ENCODE data around the gene COL21A1. TPM values are rescaled to one million over a fixed set of nuclear protein-coding genes. Genes with fewer than 3 reads are reported as not detected.

The COL21A1 gene
- total RNA-seq, 1 experiment from 2014 or later = not detected

DNA sequence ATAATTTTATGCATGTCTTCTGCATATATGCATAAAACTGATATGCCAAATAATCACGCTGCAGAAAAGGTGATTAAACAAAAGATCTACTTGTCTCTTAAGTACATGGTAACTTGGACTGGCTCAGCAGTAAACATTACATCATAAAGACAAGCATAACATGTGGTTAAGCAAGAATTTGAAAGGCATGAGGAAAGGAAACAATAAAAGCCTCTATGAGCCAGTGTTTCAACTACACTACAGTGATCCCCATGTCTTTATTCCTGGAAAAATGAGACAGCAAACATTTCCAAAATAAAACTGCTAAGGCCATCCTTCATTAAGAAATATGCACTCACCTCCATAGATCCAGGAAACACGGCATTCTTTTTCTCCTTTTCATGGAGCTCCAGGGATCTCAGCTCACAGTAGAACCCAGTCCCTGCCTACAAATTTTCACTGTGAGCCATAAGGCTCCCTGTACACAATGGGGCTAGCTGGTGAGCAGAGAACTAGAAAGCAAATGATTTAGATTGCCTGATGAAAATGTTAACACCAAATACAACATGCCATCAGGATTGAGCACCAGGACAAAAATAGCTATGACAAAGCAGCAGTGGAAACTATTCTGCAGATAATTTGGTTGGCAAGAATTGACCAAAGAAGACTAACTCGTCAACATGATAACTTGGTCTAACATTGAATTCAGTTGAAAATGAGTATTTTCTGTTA is 156.1 kb downstream of the COL21A1 start:
- no peak for DNase-seq
- Histone ChIP-seq H3K36me3 (ENCODE audit: insufficient read depth, low read length) (no peaks in the 10 kb centered on the region), H2AFZ (ENCODE audit: low read length) (no peak overlapping the region)

DNA sequence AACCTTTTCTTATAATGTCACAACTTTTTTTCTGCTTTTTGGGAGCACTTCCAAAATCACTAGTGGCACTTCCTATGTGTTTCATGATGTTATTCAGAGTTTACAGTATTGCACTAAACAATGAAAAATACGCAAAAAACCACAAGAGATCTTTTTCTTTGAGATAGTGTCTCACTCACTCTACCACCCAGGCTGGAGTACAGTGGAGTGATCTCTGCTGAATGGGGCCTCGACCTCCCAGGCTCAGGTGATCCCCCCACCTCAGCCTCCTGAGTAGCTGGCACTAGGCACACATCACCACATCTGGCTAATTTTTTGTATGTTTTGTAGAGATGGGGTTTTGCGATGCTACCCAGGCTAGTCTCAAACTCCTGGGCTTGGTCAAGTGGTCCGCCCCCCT is 158.7 kb downstream of the COL21A1 start:
- no peak for DNase-seq
- H3K4me2 ChIP-seq (ENCODE audit: low read depth, low read length, poor library complexity, severe bottlenecking) = no peak overlapping the region
- no peak overlapping the region for H3K27ac ChIP-seq (ENCODE audit: low read length)
- 0 out of 2 replicates have a peak, but pooled peaks cover 2% of the 10 kb centered on the region for H3K27me3 ChIP-seq (ENCODE audit: low read length)
- no peaks in the 10 kb centered on the region for H3K9me3 ChIP-seq (ENCODE audit: low read length)
- H2AFZ ChIP-seq (ENCODE audit: low read length) = no peak overlapping the region
- H3K9me2 ChIP-seq (replicated peaks; ENCODE audit: insufficient read depth, low read length) = no peaks in the 10 kb centered on the region
- no peaks in the 10 kb centered on the region for H3K79me2 ChIP-seq (ENCODE audit: low read length)
- no peak overlapping the region for H3K9ac ChIP-seq (ENCODE audit: low read length)
- no peak overlapping the region for H3K4me3 ChIP-seq (ENCODE audit: low read length)
- no peaks in the 10 kb centered on the region for H3K36me3 ChIP-seq (ENCODE audit: insufficient read depth, low read length)
- no peaks in the 10 kb centered on the region for H4K20me1 ChIP-seq (ENCODE audit: insufficient read depth, low read depth, low read length)
- no peaks in the 10 kb centered on the region for H3K4me1 ChIP-seq (ENCODE audit: low read length)

More for the DNA sequence above, 156.1 kb downstream of the COL21A1 start:
- H3K27me3 ChIP-seq (ENCODE audit: low read length) = no peaks in the 10 kb centered on the region
- no peak overlapping the region for H3K27ac ChIP-seq (ENCODE audit: low read length)
- no peaks in the 10 kb centered on the region for H3K4me1 ChIP-seq (ENCODE audit: low read length)
- no peak overlapping the region for H3K4me2 ChIP-seq (ENCODE audit: low read depth, low read length, poor library complexity, severe bottlenecking)
- H3K9ac ChIP-seq (ENCODE audit: low read length) = no peak overlapping the region
- H3K9me2 ChIP-seq (replicated peaks; ENCODE audit: insufficient read depth, low read length) = no peaks in the 10 kb centered on the region
- H4K20me1 ChIP-seq (ENCODE audit: insufficient read depth, low read depth, low read length) = no peaks in the 10 kb centered on the region
- no peaks in the 10 kb centered on the region for H3K79me2 ChIP-seq (ENCODE audit: low read length)
- H3K4me3 ChIP-seq (ENCODE audit: low read length) = no peak overlapping the region
- no peaks in the 10 kb centered on the region for H3K9me3 ChIP-seq (ENCODE audit: low read length)

DNA sequence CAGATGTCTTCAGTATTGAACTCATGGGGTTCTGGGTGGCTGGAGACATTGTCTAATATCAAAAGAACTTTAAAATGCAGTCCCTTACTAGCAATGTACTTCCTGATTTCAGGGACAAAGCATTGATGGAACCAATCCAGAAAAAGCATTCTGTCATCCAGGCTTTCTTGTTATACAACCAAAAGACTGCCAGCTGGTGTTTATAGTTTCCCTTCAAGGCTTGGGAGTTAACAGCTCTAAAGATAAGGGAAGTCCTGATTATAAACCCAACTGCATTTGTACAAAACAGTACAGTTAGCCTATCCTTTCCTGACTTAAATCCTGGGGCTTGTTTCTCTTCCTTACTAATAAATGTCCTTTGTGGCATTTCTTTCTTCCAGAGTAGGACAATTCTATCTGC is 160.0 kb downstream of the COL21A1 start:
- Histone ChIP-seq H3K4me2 (ENCODE audit: low read depth, low read length, poor library complexity, severe bottlenecking) (no peak overlapping the region), H3K36me3 (ENCODE audit: insufficient read depth, low read length) (no peaks in the 10 kb centered on the region), H3K9me2 (replicated peaks; ENCODE audit: insufficient read depth, low read length) (no peaks in the 10 kb centered on the region), H3K27me3 (ENCODE audit: low read length) (0 out of 2 replicates have a peak, but pooled peaks cover 2% of the 10 kb centered on the region), H3K9me3 (ENCODE audit: low read length) (no peaks in the 10 kb centered on the region), H3K4me1 (ENCODE audit: low read length) (no peaks in the 10 kb centered on the region), H2AFZ (ENCODE audit: low read length) (no peak overlapping the region), H3K27ac (ENCODE audit: low read length) (no peak overlapping the region), H3K4me3 (ENCODE audit: low read length) (no peak overlapping the region), H4K20me1 (ENCODE audit: insufficient read depth, low read depth, low read length) (no peaks in the 10 kb centered on the region), H3K79me2 (ENCODE audit: low read length) (no peaks in the 10 kb centered on the region), H3K9ac (ENCODE audit: low read length) (no peak overlapping the region)
- DNase-seq = no peak

DNA sequence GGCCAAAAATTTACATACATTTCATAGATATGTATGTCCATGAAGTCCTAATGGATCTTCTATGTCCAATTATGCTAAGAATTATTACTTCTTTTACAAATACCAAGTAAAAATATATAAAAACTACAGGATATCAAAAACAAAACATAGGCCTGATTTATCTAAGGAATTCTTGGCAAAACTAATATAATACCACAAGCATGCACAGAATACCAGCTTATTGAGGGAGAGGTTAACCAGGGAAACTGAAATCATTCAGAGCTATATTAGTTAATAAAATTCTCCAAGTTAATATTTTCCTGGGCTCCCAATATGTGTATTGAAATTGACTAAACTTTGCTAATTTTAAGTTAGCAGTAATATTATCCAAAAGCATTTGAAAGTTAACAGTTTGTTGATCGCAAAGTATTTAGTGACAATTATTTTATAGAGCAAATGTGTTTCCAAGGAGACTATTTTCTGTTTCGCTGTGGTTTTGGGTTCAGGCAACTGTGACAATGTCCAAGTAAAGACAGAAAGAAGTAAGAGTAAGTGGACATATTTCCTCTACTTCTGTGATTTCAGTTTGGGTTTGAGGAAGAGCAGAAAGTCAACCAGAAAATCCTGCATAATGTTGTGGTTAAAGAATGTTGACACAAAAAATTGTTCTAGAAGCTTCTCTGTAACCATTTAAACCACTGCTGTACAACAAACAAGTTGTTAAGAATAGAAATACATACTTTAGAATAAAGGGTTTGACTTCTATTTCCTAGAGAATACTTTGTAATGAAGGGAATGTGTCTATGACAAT is 167.4 kb downstream of the COL21A1 start:
- Histone ChIP-seq H3K36me3 (ENCODE audit: insufficient read depth, low read length) (no peaks in the 10 kb centered on the region), H3K4me1 (ENCODE audit: low read length) (no peaks in the 10 kb centered on the region), H4K20me1 (ENCODE audit: insufficient read depth, low read depth, low read length) (no peaks in the 10 kb centered on the region), H3K27me3 (ENCODE audit: low read length) (0 out of 2 replicates have a peak, but pooled peaks cover 2% of the 10 kb centered on the region), H3K4me3 (ENCODE audit: low read length) (no peak overlapping the region), H3K79me2 (ENCODE audit: low read length) (no peaks in the 10 kb centered on the region), H3K9me2 (replicated peaks; ENCODE audit: insufficient read depth, low read length) (no peaks in the 10 kb centered on the region), H3K9ac (ENCODE audit: low read length) (no peak overlapping the region), H2AFZ (ENCODE audit: low read length) (no peak overlapping the region), H3K4me2 (ENCODE audit: low read depth, low read length, poor library complexity, severe bottlenecking) (no peak overlapping the region), H3K9me3 (ENCODE audit: low read length) (no peaks in the 10 kb centered on the region), H3K27ac (ENCODE audit: low read length) (no peak overlapping the region)
- DNase-seq = no peak

DNA sequence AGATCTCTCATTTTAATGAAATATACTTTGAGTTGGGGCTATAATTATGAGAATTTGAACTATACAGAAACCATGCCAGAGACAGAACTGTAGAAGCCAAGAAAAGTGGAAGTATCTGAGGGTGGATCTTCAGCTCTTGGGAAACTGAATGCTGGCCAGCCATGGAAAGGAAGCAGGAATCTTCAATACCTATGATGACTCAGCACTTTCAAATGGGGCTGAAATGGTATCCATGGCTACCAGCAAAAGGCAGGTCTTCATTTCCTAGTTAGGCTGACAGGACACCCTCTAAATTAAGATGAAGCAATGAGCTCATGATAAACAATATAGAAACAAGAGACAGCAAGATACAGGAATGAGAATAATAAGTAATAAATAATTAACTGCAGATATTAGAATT is 171.3 kb downstream of the COL21A1 start:
- no peak overlapping the region for H3K4me2 ChIP-seq (ENCODE audit: low read depth, low read length, poor library complexity, severe bottlenecking)
- H3K4me3 ChIP-seq (ENCODE audit: low read length) = no peak overlapping the region
- no peak overlapping the region for H2AFZ ChIP-seq (ENCODE audit: low read length)
- no peaks in the 10 kb centered on the region for H3K36me3 ChIP-seq (ENCODE audit: insufficient read depth, low read length)
- H3K27ac ChIP-seq (ENCODE audit: low read length) = no peak overlapping the region
- no peaks in the 10 kb centered on the region for H3K9me3 ChIP-seq (ENCODE audit: low read length)
- no peaks in the 10 kb centered on the region for H3K27me3 ChIP-seq (ENCODE audit: low read length)
- H3K9me2 ChIP-seq (replicated peaks; ENCODE audit: insufficient read depth, low read length) = no peaks in the 10 kb centered on the region
- no peak for DNase-seq
- H3K4me1 ChIP-seq (ENCODE audit: low read length) = no peaks in the 10 kb centered on the region
- H3K79me2 ChIP-seq (ENCODE audit: low read length) = no peaks in the 10 kb centered on the region
- H4K20me1 ChIP-seq (ENCODE audit: insufficient read depth, low read depth, low read length) = no peaks in the 10 kb centered on the region
- no peak overlapping the region for H3K9ac ChIP-seq (ENCODE audit: low read length)

DNA sequence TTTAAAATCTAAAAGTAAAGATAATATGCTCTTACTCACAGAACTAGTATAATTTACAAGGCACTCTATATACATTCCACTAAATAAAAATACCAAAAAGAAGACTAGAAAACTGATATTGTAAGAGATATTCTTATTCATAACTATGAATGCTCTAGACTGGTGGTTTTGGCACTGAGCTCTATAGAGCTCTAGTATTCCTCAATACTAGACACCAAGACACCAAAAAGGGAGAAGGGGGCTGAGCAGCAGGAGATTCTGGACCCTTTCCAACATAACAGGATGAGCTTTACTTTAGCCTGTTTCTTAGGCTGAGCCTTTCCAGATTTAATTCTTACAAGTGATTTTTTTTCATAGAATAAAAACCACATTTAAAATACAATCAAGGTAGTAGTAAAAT is 173.6 kb downstream of the COL21A1 start:
- H3K9ac ChIP-seq (ENCODE audit: low read length) = no peak overlapping the region
- no peaks in the 10 kb centered on the region for H3K4me1 ChIP-seq (ENCODE audit: low read length)
- no peaks in the 10 kb centered on the region for H3K36me3 ChIP-seq (ENCODE audit: insufficient read depth, low read length)
- no peaks in the 10 kb centered on the region for H4K20me1 ChIP-seq (ENCODE audit: insufficient read depth, low read depth, low read length)
- H2AFZ ChIP-seq (ENCODE audit: low read length) = no peak overlapping the region
- no peak for DNase-seq
- no peaks in the 10 kb centered on the region for H3K79me2 ChIP-seq (ENCODE audit: low read length)
- no peak overlapping the region for H3K4me2 ChIP-seq (ENCODE audit: low read depth, low read length, poor library complexity, severe bottlenecking)
- H3K9me2 ChIP-seq (replicated peaks; ENCODE audit: insufficient read depth, low read length) = no peaks in the 10 kb centered on the region
- no peak overlapping the region for H3K4me3 ChIP-seq (ENCODE audit: low read length)
- H3K27me3 ChIP-seq (ENCODE audit: low read length) = no peaks in the 10 kb centered on the region
- H3K27ac ChIP-seq (ENCODE audit: low read length) = no peak overlapping the region
- H3K9me3 ChIP-seq (ENCODE audit: low read length) = no peaks in the 10 kb centered on the region

DNA sequence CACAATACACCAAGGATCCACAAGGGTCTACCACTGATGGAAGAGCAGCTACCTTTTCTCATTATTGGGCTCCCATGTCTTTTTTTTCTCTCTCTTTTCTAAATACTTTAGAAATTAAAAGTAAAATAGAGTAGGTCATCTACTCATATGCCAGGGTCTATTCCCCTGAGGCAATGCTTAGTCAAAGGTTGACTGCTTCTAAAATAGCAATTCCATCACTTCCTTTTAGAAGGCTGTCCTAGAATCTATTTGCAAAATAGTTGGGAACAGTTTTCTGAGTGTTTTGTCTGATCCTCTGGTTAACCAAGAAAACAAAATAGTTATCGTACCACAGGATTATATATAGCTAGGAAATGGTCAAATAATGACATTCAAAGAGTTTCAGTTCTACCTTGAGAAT is 174.1 kb downstream of the COL21A1 start:
- Histone ChIP-seq H3K4me2 (ENCODE audit: low read depth, low read length, poor library complexity, severe bottlenecking) (no peak overlapping the region), H3K79me2 (ENCODE audit: low read length) (no peaks in the 10 kb centered on the region), H3K4me1 (ENCODE audit: low read length) (no peaks in the 10 kb centered on the region), H2AFZ (ENCODE audit: low read length) (no peak overlapping the region), H3K4me3 (ENCODE audit: low read length) (no peak overlapping the region), H3K36me3 (ENCODE audit: insufficient read depth, low read length) (no peaks in the 10 kb centered on the region), H3K9me3 (ENCODE audit: low read length) (no peaks in the 10 kb centered on the region), H3K27me3 (ENCODE audit: low read length) (no peaks in the 10 kb centered on the region), H4K20me1 (ENCODE audit: insufficient read depth, low read depth, low read length) (no peaks in the 10 kb centered on the region), H3K9me2 (replicated peaks; ENCODE audit: insufficient read depth, low read length) (no peaks in the 10 kb centered on the region), H3K9ac (ENCODE audit: low read length) (no peak overlapping the region), H3K27ac (ENCODE audit: low read length) (no peak overlapping the region)
- DNase-seq = no peak

DNA sequence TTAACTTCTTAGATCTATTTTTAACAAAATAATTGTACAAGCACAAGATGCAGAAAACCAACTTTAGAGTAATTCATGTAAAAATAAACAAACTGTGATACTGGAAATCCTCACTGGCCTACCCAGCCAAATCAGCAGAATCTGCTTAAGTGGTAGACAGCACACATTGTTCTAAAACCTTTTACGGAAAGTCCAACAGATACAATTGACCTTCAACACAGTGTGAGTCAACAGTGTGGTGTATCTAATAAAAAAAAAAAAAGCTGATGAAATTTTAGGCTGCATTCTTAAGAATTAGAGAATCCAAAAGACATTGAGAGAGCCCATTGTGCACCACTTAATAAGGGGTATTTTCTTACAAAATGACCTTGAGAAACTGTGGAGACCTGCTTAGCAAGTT is 174.5 kb downstream of the COL21A1 start:
- H3K36me3 ChIP-seq (ENCODE audit: insufficient read depth, low read length) = no peaks in the 10 kb centered on the region
- H4K20me1 ChIP-seq (ENCODE audit: insufficient read depth, low read depth, low read length) = no peaks in the 10 kb centered on the region
- H2AFZ ChIP-seq (ENCODE audit: low read length) = no peak overlapping the region
- no peak overlapping the region for H3K9ac ChIP-seq (ENCODE audit: low read length)
- H3K4me1 ChIP-seq (ENCODE audit: low read length) = no peaks in the 10 kb centered on the region
- no peaks in the 10 kb centered on the region for H3K27me3 ChIP-seq (ENCODE audit: low read length)
- H3K4me3 ChIP-seq (ENCODE audit: low read length) = no peak overlapping the region
- no peaks in the 10 kb centered on the region for H3K79me2 ChIP-seq (ENCODE audit: low read length)
- H3K9me2 ChIP-seq (replicated peaks; ENCODE audit: insufficient read depth, low read length) = no peaks in the 10 kb centered on the region
- no peaks in the 10 kb centered on the region for H3K9me3 ChIP-seq (ENCODE audit: low read length)
- H3K4me2 ChIP-seq (ENCODE audit: low read depth, low read length, poor library complexity, severe bottlenecking) = no peak overlapping the region
- H3K27ac ChIP-seq (ENCODE audit: low read length) = no peak overlapping the region
- DNase-seq = no peak
